ENCODE data around the gene MRPL51. TPM values are rescaled to one million over a fixed set of nuclear protein-coding genes. Genes with fewer than 3 reads are reported as not detected.

The MRPL51 gene
- 250 and 327 TPM in 2 replicates for total RNA-seq (2014; rRNA removed; shearing (Covaris generic))

DNA sequence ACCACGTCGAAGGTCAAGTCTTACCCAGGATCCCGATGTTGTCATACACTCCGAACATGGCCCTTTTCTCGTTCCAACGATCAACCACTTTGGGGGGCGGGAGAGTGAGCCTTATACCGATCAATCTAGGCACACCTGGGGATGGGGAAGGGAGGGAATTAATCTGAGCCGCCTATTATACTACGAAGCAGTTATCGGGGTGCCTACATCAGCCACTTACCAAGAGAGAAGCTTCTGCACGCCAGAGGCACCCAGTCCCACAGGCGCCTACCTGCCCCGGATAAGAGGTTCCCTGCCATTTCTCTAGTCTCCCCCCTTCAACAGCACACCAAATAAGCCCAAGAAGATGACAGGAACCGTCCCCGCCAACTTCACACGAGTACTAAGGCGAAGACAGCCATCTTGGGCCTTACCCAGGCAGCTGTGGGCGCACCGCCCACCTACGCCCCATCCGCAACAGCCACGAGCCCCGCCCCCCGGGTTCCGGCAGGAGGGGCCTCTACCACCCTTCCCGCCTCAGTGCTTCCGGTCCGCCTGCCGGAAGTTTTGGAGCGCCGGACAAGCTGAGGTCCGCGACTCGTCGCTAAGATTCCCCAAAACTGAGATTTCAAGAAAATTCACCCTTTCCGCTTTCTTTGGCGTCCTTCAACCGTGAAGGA is at the start of gene MRPL51:
TSS of gene MRPL51 (minus strand) at position 425 of the 659 bp plus-strand sequence. CDS start at position 299, 126 bp downstream.
- DNase-seq (ENCODE audit: low read depth) = peak; percentile 98

DNA sequence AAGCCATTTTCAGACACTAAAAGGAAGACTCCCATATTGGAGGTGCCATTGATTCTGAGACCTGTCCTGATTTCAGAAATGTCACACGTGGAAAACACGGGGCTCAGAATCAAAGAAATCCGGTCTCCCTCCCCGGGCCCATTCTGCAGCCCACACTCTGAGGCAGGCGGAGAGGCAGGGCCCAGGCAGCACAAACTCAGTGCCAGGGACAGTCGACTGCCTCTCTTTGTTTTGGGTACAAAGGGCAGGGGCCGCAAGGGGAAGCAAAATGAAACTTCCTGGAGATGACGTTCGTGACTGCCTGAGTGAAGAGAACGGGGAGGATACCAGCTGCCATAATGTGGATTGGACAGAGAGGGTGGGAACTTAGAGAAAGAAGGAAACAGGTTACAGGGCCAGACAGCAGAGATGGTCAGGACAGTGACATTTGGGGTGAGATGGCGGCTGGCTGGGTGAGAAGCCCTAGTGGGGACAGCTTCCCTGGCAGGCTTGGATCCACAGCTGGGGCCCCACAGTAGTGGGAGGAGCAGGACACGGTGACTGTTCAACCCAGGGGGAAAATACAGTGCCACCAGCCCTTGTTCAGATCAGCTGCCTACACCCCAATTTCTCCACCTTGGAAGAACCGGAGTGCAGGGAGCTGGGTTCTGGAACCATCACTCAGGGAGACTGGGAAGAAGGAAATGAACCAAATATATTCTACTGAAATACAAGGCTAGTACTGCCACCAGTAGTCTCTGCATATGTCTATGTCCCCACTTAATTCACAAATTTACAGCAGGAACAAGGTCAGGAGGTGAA is 49.3 kb upstream of the MRPL51 start:
- DNase-seq (ENCODE audit: low read depth) = no peak

DNA sequence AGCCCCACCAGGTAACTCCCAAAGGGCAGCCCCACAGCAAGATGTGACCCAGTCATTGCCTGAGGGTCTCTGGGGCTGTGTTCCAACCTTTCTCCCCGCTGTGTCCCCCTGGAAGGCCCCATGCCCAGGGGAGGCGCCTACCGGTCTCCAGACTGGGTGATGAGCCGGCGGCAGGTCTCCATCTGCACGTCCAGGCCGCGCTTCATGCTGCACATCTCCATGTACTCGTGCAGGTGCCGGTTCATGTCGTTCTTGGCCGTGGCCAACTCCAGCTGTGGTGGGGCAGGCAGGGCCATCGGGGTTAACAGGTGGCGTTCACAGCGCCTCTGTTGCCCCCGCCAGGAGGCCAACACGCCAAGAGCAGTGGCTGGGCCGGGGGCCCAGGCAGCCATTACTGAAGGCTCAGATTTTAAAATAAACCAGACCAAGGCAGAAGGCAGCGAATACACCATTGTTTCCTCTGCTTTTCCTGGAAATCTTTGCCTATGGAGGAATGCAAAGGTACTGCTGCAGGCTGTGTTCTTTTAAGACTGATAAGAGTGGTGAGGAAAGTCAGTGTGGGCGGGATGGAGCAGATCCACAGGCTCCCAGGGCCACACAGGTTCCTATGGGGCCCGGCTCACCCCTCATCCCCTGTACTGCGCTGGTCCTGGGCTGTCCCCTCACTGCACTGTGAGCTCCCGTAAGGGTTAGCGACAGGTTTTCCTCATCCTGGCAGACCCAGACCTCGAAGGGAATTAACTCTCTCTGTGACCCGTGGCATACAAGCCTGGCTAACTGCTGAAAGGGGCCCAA is 48.5 kb upstream of the MRPL51 start:
- DNase-seq (ENCODE audit: low read depth) = no peak

DNA sequence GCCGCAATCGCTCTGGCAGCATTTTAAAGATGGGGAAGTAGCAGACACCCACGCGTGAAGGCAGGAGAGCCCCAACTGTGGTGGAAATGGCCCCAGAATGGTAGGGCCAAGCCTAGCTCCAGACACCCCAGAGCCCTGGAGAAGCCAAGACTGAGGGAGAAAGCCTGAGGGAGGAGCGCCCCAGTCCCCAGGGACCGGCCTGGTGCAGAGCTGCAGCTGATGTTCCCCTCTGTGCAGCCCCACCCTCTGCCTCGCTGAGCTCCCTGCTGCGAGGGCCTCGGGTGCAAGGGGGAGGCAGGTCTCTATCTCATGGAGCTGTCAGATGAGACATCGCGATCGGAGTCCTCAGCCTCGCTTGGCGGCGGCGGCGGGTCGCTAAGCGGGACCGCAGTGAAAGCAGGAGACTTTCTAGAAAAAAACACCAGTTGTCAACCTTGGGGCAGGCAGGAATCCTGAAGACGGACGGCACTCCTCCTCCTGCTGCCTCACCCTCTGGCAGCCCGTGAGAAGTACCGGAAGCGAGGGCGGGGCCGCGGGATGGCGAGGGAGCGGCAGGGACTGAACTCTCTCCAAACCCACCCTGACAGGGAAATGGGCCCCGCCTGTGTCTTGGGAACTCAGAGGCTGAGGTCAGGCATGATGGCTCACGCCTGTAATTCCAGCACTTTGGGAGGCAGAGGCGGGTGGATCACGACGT is 47.3 kb upstream of the MRPL51 start:
- peak; percentile 98 for DNase-seq (ENCODE audit: low read depth)

DNA sequence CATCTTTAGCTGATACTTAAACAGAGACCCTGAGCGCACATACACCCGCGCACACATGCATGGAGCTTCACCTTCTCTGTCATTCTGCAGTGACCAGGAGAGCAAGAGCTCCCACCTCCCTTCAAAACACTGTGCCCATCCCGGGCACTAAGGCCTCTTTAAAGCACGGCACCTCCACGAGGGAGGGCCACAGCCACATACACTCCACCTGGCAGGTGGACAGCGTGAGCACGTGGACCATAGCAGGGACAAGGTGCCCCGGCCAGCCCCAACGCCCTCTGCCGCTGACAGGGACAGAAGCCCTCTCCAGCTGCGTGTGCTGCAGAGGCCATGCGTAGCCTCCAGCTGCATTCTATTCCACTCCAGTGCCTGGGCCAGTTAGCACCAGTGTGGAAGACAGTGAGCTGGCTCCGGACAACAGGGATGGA is 46.7 kb upstream of the MRPL51 start:
- peak; percentile 34 for DNase-seq (ENCODE audit: low read depth)

DNA sequence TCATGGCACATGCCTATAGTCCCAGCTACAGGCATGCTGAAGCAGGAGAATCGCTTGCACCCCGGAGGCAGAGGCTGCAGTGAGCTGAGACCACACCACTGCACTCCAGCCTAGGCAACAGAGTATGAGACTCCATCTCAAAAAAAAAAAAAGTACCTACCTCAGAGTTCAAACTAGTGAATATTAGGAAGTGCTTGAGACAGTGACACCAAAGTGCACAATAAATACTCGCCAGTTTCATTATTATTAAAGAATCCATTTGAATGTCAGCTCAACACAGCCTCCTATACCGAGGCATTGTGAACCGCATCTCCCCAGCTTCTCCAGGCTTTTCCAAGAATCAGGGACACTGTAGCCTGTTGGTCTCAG is 46.2 kb upstream of the MRPL51 start:
- DNase-seq (ENCODE audit: low read depth) = peak; percentile 43

DNA sequence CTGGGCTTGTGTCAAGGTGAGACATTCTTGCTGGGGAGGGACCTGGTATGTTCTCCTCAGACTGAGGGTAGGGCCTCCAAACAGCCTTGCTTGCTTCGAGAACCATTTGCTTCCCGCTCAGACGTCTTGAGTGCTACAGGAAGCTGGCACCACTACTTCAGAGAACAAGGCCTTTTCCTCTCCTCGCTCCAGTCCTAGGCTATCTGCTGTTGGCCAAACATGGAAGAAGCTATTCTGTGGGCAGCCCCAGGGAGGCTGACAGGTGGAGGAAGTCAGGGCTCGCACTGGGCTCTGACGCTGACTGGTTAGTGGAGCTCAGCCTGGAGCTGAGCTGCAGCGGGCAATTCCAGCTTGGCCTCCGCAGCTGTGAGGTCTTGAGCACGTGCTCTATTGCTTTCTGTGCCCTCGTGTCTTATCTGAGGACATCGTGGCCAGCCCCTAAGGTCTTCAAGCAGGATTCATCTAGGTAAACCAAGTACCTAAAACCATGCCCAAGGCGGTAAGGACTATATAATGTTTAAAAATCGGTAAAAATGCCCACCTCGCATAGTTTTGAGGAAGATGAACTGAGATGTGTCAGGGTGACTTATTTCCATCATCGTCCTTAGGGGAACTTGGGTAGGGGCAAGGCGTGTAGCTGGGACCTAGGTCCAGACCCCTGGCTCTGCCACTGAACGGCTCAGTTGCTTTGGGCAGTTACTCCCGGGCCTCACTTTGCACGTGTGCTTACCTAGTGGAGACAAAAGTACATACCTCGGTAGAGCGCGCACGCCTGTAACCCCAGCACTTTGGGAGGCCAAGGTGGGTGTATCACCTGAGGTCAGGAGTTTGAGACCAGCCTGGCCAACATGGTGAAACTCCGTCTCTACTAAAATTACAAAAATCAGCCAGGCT is 45.6 kb upstream of the MRPL51 start:
- peak; percentile 78 for DNase-seq (ENCODE audit: low read depth)

DNA sequence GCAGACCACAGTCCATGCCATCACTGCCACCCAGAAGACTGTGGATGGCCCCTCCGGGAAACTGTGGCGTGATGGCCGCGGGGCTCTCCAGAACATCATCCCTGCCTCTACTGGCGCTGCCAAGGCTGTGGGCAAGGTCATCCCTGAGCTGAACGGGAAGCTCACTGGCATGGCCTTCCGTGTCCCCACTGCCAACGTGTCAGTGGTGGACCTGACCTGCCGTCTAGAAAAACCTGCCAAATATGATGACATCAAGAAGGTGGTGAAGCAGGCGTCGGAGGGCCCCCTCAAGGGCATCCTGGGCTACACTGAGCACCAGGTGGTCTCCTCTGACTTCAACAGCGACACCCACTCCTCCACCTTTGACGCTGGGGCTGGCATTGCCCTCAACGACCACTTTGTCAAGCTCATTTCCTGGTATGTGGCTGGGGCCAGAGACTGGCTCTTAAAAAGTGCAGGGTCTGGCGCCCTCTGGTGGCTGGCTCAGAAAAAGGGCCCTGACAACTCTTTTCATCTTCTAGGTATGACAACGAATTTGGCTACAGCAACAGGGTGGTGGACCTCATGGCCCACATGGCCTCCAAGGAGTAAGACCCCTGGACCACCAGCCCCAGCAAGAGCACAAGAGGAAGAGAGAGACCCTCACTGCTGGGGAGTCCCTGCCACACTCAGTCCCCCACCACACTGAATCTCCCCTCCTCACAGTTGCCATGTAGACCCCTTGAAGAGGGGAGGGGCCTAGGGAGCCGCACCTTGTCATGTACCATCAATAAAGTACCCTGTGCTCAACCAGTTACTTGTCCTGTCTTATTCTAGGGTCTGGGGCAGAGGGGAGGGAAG is 44.7 kb upstream of the MRPL51 start:
- peak; percentile 79 for DNase-seq (ENCODE audit: low read depth)

DNA sequence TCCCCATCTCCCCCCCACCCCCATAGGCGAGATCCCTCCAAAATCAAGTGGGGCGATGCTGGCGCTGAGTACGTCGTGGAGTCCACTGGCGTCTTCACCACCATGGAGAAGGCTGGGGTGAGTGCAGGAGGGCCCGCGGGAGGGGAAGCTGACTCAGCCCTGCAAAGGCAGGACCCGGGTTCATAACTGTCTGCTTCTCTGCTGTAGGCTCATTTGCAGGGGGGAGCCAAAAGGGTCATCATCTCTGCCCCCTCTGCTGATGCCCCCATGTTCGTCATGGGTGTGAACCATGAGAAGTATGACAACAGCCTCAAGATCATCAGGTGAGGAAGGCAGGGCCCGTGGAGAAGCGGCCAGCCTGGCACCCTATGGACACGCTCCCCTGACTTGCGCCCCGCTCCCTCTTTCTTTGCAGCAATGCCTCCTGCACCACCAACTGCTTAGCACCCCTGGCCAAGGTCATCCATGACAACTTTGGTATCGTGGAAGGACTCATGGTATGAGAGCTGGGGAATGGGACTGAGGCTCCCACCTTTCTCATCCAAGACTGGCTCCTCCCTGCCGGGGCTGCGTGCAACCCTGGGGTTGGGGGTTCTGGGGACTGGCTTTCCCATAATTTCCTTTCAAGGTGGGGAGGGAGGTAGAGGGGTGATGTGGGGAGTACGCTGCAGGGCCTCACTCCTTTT is 44.0 kb upstream of the MRPL51 start:
- DNase-seq (ENCODE audit: low read depth) = no peak

DNA sequence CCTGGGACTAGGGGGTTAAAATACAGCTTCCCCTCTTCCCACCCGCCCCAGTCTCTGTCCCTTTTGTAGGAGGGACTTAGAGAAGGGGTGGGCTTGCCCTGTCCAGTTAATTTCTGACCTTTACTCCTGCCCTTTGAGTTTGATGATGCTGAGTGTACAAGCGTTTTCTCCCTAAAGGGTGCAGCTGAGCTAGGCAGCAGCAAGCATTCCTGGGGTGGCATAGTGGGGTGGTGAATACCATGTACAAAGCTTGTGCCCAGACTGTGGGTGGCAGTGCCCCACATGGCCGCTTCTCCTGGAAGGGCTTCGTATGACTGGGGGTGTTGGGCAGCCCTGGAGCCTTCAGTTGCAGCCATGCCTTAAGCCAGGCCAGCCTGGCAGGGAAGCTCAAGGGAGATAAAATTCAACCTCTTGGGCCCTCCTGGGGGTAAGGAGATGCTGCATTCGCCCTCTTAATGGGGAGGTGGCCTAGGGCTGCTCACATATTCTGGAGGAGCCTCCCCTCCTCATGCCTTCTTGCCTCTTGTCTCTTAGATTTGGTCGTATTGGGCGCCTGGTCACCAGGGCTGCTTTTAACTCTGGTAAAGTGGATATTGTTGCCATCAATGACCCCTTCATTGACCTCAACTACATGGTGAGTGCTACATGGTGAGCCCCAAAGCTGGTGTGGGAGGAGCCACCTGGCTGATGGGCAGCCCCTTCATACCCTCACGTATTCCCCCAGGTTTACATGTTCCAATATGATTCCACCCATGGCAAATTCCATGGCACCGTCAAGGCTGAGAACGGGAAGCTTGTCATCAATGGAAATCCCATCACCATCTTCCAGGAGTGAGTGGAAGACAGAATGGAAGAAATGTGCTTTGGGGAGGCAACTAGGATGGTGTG is 43.1 kb upstream of the MRPL51 start:
- DNase-seq (ENCODE audit: low read depth) = no peak

DNA sequence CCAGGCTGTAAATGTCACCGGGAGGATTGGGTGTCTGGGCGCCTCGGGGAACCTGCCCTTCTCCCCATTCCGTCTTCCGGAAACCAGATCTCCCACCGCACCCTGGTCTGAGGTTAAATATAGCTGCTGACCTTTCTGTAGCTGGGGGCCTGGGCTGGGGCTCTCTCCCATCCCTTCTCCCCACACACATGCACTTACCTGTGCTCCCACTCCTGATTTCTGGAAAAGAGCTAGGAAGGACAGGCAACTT is 42.6 kb upstream of the MRPL51 start:
- DNase-seq (ENCODE audit: low read depth) = no peak

DNA sequence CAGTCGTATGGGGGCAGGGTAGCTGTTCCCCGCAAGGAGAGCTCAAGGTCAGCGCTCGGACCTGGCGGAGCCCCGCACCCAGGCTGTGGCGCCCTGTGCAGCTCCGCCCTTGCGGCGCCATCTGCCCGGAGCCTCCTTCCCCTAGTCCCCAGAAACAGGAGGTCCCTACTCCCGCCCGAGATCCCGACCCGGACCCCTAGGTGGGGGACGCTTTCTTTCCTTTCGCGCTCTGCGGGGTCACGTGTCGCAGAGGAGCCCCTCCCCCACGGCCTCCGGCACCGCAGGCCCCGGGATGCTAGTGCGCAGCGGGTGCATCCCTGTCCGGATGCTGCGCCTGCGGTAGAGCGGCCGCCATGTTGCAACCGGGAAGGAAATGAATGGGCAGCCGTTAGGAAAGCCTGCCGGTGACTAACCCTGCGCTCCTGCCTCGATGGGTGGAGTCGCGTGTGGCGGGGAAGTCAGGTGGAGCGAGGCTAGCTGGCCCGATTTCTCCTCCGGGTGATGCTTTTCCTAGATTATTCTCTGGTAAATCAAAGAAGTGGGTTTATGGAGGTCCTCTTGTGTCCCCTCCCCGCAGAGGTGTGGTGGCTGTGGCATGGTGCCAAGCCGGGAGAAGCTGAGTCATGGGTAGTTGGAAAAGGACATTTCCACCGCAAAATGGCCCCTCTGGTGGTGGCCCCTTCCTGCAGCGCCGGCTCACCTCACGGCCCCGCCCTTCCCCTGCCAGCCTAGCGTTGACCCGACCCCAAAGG is 42.1 kb upstream of the MRPL51 start:
- peak; percentile 87 for DNase-seq (ENCODE audit: low read depth)

DNA sequence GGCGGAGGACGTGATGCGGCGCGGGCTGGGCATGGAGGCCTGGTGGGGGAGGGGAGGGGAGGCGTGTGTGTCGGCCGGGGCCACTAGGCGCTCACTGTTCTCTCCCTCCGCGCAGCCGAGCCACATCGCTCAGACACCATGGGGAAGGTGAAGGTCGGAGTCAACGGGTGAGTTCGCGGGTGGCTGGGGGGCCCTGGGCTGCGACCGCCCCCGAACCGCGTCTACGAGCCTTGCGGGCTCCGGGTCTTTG is 41.6 kb upstream of the MRPL51 start:
- DNase-seq (ENCODE audit: low read depth) = no peak

DNA sequence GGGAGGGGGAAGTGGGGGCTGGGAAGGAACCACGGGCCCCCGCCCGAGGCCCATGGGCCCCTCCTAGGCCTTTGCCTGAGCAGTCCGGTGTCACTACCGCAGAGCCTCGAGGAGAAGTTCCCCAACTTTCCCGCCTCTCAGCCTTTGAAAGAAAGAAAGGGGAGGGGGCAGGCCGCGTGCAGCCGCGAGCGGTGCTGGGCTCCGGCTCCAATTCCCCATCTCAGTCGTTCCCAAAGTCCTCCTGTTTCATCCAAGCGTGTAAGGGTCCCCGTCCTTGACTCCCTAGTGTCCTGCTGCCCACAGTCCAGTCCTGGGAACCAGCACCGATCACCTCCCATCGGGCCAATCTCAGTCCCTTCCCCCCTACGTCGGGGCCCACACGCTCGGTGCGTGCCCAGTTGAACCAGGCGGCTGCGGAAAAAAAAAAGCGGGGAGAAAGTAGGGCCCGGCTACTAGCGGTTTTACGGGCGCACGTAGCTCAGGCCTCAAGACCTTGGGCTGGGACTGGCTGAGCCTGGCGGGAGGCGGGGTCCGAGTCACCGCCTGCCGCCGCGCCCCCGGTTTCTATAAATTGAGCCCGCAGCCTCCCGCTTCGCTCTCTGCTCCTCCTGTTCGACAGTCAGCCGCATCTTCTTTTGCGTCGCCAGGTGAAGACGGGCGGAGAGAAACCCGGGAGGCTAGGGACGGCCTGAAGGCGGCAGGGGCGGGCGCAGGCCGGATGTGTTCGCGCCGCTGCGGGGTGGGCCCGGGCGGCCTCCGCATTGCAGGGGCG is 41.0 kb upstream of the MRPL51 start, which contains the start of gene GAPDH:
TSS of gene GAPDH (plus strand) at position 595 of the 772 bp plus-strand sequence. CDS start 316 bp downstream, outside the sequence.
- DNase-seq (ENCODE audit: low read depth) = peak; percentile 98

DNA sequence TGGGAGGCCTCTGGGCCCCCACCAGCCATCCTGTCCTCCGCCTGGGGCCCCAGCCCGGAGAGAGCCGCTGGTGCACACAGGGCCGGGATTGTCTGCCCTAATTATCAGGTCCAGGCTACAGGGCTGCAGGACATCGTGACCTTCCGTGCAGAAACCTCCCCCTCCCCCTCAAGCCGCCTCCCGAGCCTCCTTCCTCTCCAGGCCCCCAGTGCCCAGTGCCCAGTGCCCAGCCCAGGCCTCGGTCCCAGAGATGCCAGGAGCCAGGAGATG is 40.5 kb upstream of the MRPL51 start:
- DNase-seq (ENCODE audit: low read depth) = no peak

DNA sequence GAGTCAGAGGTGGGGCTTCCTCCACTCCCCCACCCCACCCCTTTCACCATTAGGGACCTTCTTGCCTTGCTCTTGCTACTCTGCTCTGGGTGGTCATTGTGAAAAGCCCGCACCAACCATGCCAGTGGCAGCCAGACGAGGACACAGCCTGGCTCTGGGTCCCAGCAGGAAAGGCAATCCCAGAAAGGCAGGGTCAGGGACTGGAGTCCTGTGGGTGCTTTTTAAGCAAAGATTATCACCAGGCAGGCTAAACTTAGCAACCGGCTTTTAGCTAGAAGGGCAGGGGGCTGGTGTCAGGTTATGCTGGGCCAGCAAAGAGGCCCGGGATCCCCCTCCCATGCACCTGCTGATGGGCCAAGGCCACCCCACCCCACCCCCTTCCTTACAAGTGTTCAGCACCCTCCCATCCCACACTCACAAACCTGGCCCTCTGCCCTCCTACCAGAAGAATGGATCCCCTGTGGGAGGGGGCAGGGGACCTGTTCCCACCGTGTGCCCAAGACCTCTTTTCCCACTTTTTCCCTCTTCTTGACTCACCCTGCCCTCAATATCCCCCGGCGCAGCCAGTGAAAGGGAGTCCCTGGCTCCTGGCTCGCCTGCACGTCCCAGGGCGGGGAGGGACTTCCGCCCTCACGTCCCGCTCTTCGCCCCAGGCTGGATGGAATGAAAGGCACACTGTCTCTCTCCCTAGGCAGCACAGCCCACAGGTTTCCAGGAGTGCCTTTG is 40.0 kb upstream of the MRPL51 start:
- peak; percentile 92 for DNase-seq (ENCODE audit: low read depth)
